ENCODE results near the gene YPEL2. TPM values are rescaled to one million over a fixed set of nuclear protein-coding genes. Genes with fewer than 3 reads are reported as not detected.

Gene YPEL2
- polyA plus RNA-seq, 1 donor (not counting 4 experiments of a cell fraction or from before 2014, with no cell fraction given) = 4.6 TPM

GRCh38 chr17:59402760-59403159, 71.3 kb downstream of the YPEL2 start:
- Histone ChIP-seq H3K79me2 (ENCODE audit: control insufficient read depth, insufficient read depth, low read length) (no peaks in the 10 kb centered on the region), H3K9me1 (ENCODE audit: control insufficient read depth, extremely low read depth, insufficient read depth, low read length) (no peaks in the 10 kb centered on the region), H3K4me1 (ENCODE audit: control insufficient read depth, extremely low read depth, insufficient read depth, low read length) (no peaks in the 10 kb centered on the region), H3K36me3 (ENCODE audit: control insufficient read depth in 2 of 2, extremely low read depth in 1 of 2, insufficient read depth in 2 of 2, low read length in 2 of 2) (no peaks in the 10 kb centered on the region), H3K9ac (ENCODE audit: control insufficient read depth, extremely low read depth, insufficient read depth, low read length) (no peak overlapping the region), H2AFZ (ENCODE audit: control insufficient read depth, low read length) (no peak overlapping the region), H3K9me3 (ENCODE audit: control insufficient read depth, low read depth, low read length) (no peaks in the 10 kb centered on the region), H4K20me1 (ENCODE audit: control insufficient read depth, extremely low read depth, insufficient read depth, low read length) (no peaks in the 10 kb centered on the region), H3K27me3 (ENCODE audit: control insufficient read depth, extremely low read depth, insufficient read depth, low read length) (no peaks in the 10 kb centered on the region), H3K4me3 (ENCODE audit: control insufficient read depth in 2 of 3, extremely low read depth in 1 of 3, insufficient read depth in 2 of 3, low read depth in 1 of 3, low read length in 3 of 3) (no peak overlapping the region), H3K27ac (ENCODE audit: control insufficient read depth, insufficient read depth, low read length) (no peak overlapping the region), H3K4me2 (ENCODE audit: control insufficient read depth, extremely low read depth, insufficient read depth, low read depth, low read length) (no peak overlapping the region)
- dilution Hi-C loops (cut with MboI; ENCODE audit: extremely low pct_ligation_motif_present, low sequenced_read_pairs) = no loop called here
- TF ChIP-seq EZH2 (IDR thresholded peaks at IDR 0.05; ENCODE audit: low read length) (no peak), CTCF (optimal IDR thresholded peaks at IDR 0.05 in 1 of 3, IDR thresholded peaks at IDR 0.05 in 1 of 3, conservative IDR thresholded peaks at IDR 0.05 in 1 of 3; ENCODE audit: extremely low read depth in 1 of 3, insufficient read depth in 2 of 3, low read length in 3 of 3) (no peak)
- FAIRE-seq (no peak), DNase-seq (ENCODE audit: low read depth, low spot score) (no peak)

GRCh38 chr17:59404471-59404870, 73.0 kb downstream of the YPEL2 start:
- H2AFZ ChIP-seq (ENCODE audit: control insufficient read depth, low read length) = no peak overlapping the region
- dilution Hi-C loops (cut with MboI; ENCODE audit: extremely low pct_ligation_motif_present, low sequenced_read_pairs) = no loop called here
- no peaks in the 10 kb centered on the region for H3K9me3 ChIP-seq (ENCODE audit: control insufficient read depth, low read depth, low read length)
- no peaks in the 10 kb centered on the region for H3K36me3 ChIP-seq (ENCODE audit: control insufficient read depth in 2 of 2, extremely low read depth in 1 of 2, insufficient read depth in 2 of 2, low read length in 2 of 2)
- no peak overlapping the region for H3K9ac ChIP-seq (ENCODE audit: control insufficient read depth, extremely low read depth, insufficient read depth, low read length)
- TF ChIP-seq CTCF (optimal IDR thresholded peaks at IDR 0.05 in 1 of 3, IDR thresholded peaks at IDR 0.05 in 1 of 3, conservative IDR thresholded peaks at IDR 0.05 in 1 of 3; ENCODE audit: extremely low read depth in 1 of 3, insufficient read depth in 2 of 3, low read length in 3 of 3) = no peak
- no peak for TF ChIP-seq EZH2 (IDR thresholded peaks at IDR 0.05; ENCODE audit: low read length)
- H3K79me2 ChIP-seq (ENCODE audit: control insufficient read depth, insufficient read depth, low read length) = no peaks in the 10 kb centered on the region
- H3K27me3 ChIP-seq (ENCODE audit: control insufficient read depth, extremely low read depth, insufficient read depth, low read length) = no peaks in the 10 kb centered on the region
- no peaks in the 10 kb centered on the region for H3K9me1 ChIP-seq (ENCODE audit: control insufficient read depth, extremely low read depth, insufficient read depth, low read length)
- no peak overlapping the region for H3K4me2 ChIP-seq (ENCODE audit: control insufficient read depth, extremely low read depth, insufficient read depth, low read depth, low read length)
- H3K4me1 ChIP-seq (ENCODE audit: control insufficient read depth, extremely low read depth, insufficient read depth, low read length) = no peaks in the 10 kb centered on the region
- no peak overlapping the region for H3K4me3 ChIP-seq (ENCODE audit: control insufficient read depth in 2 of 3, extremely low read depth in 1 of 3, insufficient read depth in 2 of 3, low read depth in 1 of 3, low read length in 3 of 3)
- no peaks in the 10 kb centered on the region for H4K20me1 ChIP-seq (ENCODE audit: control insufficient read depth, extremely low read depth, insufficient read depth, low read length)
- DNase-seq (ENCODE audit: low read depth, low spot score) (no peak), FAIRE-seq (no peak)
- no peak overlapping the region for H3K27ac ChIP-seq (ENCODE audit: control insufficient read depth, insufficient read depth, low read length)

Data from keratinocyte (primary cell).